Esophagus muscularis mucosa (tissue), 4 donors: Measurements from ENCODE around the gene PSMB7. TPM values are rescaled to one million over a fixed set of nuclear protein-coding genes. Genes with fewer than 3 reads are reported as not detected.

Experiments
- DNase-seq: peaks from one replicate; pipeline ENCODE4 v3.0.0-alpha.2; 2017; ENCODE audit errors: extremely low spot score
- H3K27ac ChIP-seq, 4 donors: fragments of 200-600 bp; sonication (generic); replicated peaks in 1 of 4; 1 replicate in 3 of 4; 2 replicates in 1 of 4; pipeline ENCODE4 v1.5.1; 2016 to 2019; ENCODE audit warnings: mild to moderate bottlenecking in 1 of 4
- H3K27me3 ChIP-seq, 4 donors: fragments of 200-600 bp; sonication (generic); one replicate each; pipeline versions ENCODE4 v1.5.1 to v1.6.0; 2016 to 2019
- H3K36me3 ChIP-seq, 4 donors: fragments of 200-600 bp; sonication (generic); one replicate each; pipeline ENCODE4 v1.5.1; 2016 to 2019
- H3K4me1 ChIP-seq, 4 donors: fragments of 200-600 bp; sonication (generic); one replicate each; pipeline ENCODE4 v1.5.1; 2016 to 2019
- H3K4me3 ChIP-seq, 4 donors: fragments of 200-600 bp; sonication (generic); 1 replicate in 2 of 4; 2 replicates in 2 of 4; pipeline ENCODE4 v1.5.1; 2016 to 2019; ENCODE audit warnings: mild to moderate bottlenecking in 4 of 4, moderate library complexity in 1 of 4
- H3K9me3 ChIP-seq, 4 donors: fragments of 200-600 bp; sonication (generic); 1 replicate in 3 of 4; 2 replicates in 1 of 4; pipeline ENCODE4 v1.5.1; 2016 to 2019
- EP300 ChIP-seq: sonication (generic); formaldehyde crosslinking; IDR thresholded peaks from one replicate; pipeline ENCODE4 v1.6.1; 2017; ENCODE audit warnings: antibody characterized with exemption
- POLR2A ChIP-seq: fragments of 450-650 bp; IDR thresholded peaks from one replicate; pipeline ENCODE4 v1.6.1; 2017; ENCODE audit warnings: antibody characterized with exemption, moderate library complexity, mild to moderate bottlenecking, low read depth
- POLR2AphosphoS5 ChIP-seq, 2 donors: sonication (generic); formaldehyde crosslinking; IDR thresholded peaks; one replicate each; pipeline ENCODE4 v1.6.1; 2017; ENCODE audit warnings: antibody characterized with exemption in 2 of 2
- WGBS: methylation state at CpG from one replicate; pipeline ENCODE4 v1.1.5; 2018; 5-methylcytosine and 5-hydroxymethylcytosine counted together
- intact Hi-C: fragments of 100-400 bp; cut with DNase I; formaldehyde crosslinking; loops from one replicate; pipeline ENCODE4 v1.15.1; 2023
- total RNA-seq, 4 donors: library from RNA; depleted of rRNA; stranded (reverse); fragments of >200 nt; gene quantifications; one replicate each; pipeline versions ENCODE4 v1.1.0 to v1.2.1, GENCODE V29; 2016
- TF ChIP-seq, protein P1 (sequence below), 3 experiments: fragments of 200-600 bp in 2 of 3; fragments of 450-650 bp in 1 of 3; sonication (generic) in 2 of 3; IDR thresholded peaks; one replicate each; pipeline ENCODE4 v1.5.1; 2017 to 2019; ENCODE audit warnings: antibody characterized with exemption in 3 of 3, mild to moderate bottlenecking in 2 of 3, moderate library complexity in 1 of 3

PSMB7 gene
- total RNA-seq, 4 donors from 2014 or later: 105 to 124 (median 113) TPM

DNA sequence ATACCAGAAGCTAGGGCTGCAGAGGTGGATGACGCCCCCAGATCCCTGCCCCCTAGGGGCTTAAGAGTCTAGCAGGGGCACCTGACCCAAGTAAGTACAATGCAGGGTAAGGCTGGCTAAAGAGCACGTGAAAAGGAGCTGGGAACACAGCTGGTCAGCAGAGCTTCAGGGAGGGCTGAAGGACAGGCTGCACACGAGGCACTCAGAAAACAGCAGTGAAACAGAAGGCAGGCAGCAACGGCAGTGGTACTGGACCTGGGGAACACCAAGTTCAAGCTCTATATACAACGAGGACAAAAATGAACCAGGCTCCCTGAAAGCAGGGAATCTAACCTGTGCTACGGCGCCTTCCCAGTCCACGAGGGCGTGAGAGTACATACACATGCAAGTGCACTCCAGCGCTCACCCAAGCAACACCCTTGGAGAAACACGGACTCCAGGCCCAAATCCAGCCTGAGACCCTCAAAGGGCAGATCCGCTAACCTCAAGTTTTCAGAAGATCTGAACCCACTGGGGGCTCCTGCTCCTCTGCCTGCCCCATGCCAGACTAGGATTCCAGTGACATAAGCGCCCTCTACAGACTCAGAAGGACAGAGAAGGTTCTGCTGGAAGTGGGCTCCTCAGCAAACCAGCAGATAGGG is 57.4 kb downstream of the PSMB7 start:
- 87% methylated on average over 12 of the region's 13 CpGs for whole genome bisulfite sequencing
- no peak for DNase-seq
- Histone ChIP-seq H3K4me3 (no peak overlapping the region), H3K36me3 (peaks cover 9 to 39% (median 35%) of the 10 kb centered on the region in 4 donors), H3K27me3 (no peaks in the 10 kb centered on the region), H3K27ac (no peak overlapping the region), H3K4me1 (peaks cover 9 to 38% (median 18%) of the 10 kb centered on the region in 4 donors), H3K9me3 (no peaks in the 10 kb centered on the region)
- TF ChIP-seq POLR2AphosphoS5 (IDR thresholded peaks at IDR 0.05) (no peak), POLR2A (no peak), EP300 (no peak)
- TF ChIP-seq, protein P1, sequence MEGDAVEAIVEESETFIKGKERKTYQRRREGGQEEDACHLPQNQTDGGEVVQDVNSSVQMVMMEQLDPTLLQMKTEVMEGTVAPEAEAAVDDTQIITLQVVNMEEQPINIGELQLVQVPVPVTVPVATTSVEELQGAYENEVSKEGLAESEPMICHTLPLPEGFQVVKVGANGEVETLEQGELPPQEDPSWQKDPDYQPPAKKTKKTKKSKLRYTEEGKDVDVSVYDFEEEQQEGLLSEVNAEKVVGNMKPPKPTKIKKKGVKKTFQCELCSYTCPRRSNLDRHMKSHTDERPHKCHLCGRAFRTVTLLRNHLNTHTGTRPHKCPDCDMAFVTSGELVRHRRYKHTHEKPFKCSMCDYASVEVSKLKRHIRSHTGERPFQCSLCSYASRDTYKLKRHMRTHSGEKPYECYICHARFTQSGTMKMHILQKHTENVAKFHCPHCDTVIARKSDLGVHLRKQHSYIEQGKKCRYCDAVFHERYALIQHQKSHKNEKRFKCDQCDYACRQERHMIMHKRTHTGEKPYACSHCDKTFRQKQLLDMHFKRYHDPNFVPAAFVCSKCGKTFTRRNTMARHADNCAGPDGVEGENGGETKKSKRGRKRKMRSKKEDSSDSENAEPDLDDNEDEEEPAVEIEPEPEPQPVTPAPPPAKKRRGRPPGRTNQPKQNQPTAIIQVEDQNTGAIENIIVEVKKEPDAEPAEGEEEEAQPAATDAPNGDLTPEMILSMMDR (IDR thresholded peaks at IDR 0.05): no peak
- intact Hi-C loops: no loop called here

DNA sequence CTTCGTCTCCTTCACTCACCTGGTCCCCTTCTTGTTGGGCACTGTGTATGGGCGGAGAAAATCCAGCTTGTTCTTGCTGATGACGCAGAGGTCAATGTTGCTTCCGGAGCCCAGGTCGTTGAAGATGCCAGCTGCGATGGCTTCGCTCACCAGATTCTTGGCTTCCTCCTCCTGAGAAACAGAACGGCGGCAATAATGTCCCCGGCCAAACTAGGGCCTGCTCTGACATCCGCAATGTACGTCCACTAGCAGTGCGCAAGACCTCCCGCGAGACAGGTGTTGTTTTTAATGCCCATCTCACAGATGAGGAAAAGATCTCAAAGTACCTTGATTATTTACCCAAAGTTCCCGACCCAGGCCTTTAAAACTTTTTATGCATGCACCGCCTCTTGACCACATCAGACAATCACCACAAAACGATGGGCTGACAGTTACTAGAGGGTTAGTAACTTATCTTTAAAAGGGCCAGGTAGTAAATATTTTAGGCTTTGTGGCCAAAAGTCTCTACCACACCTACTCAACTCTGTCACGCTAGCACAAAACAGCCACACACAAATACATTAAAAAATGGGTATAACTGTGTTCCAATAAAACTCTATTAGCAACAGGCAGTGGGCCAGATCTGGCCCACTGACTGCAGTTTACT is 58.4 kb downstream of the PSMB7 start:
- peaks cover 9 to 38% (median 18%) of the 10 kb centered on the region in 4 donors for H3K4me1 ChIP-seq
- H3K36me3 ChIP-seq: peaks cover 18 to 49% (median 45%) of the 10 kb centered on the region in 4 donors
- no peak for DNase-seq
- H3K27me3 ChIP-seq: no peaks in the 10 kb centered on the region
- no peaks in the 10 kb centered on the region for H3K9me3 ChIP-seq
- TF ChIP-seq EP300: no peak
- TF ChIP-seq, protein P1 (IDR thresholded peaks at IDR 0.05): no peak
- TF ChIP-seq POLR2A: no peak
- TF ChIP-seq POLR2AphosphoS5 (IDR thresholded peaks at IDR 0.05): no peak
- no peak overlapping the region for H3K4me3 ChIP-seq
- 95% methylated on average over 15 of the region's 19 CpGs for WGBS
- intact Hi-C loops: no loop called here
- no peak overlapping the region for H3K27ac ChIP-seq

DNA sequence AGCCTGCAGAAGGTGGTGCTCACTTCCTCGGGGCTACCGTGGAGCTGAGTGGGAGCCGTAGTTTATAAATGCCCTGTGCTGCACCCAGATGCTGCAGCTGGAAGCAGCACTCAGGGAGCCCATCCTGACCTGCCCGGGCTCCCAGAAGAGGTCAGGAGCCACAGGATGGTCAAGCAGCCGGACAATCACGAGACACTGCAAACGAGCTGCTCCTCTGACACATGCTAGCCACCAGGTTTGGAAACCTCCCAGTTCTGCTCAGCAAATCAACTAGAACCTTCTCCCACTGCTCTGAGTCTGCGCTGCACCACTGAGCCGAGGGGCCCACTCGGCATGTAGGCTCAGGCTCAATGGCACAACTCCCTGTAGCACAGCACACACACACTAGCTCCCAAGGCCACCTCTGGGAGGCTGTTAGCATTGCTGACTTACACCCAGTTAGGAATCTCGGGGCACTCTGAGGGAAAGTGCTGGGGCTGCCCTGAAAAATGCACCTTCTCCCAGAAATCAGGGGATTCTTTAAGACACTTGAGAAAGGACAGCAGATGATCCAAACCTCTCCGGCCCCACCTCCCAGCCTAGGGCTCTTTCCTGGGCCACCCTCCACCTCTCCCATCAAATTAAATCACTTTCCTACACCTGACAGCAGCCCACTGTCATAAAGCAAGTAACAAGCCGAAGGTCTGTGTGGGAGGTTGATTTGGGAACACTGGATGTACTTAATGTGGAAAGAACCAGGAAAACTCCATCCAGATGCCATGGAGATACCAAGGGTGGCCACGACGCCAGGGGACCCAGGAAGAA is 59.1 kb downstream of the PSMB7 start:
- Histone ChIP-seq H3K36me3 (peaks cover 23 to 56% (median 52%) of the 10 kb centered on the region in 4 donors), H3K4me1 (peaks cover 9 to 36% (median 16%) of the 10 kb centered on the region in 4 donors), H3K9me3 (no peaks in the 10 kb centered on the region), H3K27me3 (no peaks in the 10 kb centered on the region), H3K27ac (no peak overlapping the region), H3K4me3 (no peak overlapping the region)
- intact Hi-C loops: no loop called here
- no peak for TF ChIP-seq POLR2AphosphoS5 (IDR thresholded peaks at IDR 0.05)
- TF ChIP-seq, protein P1 (IDR thresholded peaks at IDR 0.05): no peak
- TF ChIP-seq POLR2A: no peak
- TF ChIP-seq EP300: no peak
- DNase-seq: no peak
- WGBS: 99% methylated on average over 5 of the region's 15 CpGs

DNA sequence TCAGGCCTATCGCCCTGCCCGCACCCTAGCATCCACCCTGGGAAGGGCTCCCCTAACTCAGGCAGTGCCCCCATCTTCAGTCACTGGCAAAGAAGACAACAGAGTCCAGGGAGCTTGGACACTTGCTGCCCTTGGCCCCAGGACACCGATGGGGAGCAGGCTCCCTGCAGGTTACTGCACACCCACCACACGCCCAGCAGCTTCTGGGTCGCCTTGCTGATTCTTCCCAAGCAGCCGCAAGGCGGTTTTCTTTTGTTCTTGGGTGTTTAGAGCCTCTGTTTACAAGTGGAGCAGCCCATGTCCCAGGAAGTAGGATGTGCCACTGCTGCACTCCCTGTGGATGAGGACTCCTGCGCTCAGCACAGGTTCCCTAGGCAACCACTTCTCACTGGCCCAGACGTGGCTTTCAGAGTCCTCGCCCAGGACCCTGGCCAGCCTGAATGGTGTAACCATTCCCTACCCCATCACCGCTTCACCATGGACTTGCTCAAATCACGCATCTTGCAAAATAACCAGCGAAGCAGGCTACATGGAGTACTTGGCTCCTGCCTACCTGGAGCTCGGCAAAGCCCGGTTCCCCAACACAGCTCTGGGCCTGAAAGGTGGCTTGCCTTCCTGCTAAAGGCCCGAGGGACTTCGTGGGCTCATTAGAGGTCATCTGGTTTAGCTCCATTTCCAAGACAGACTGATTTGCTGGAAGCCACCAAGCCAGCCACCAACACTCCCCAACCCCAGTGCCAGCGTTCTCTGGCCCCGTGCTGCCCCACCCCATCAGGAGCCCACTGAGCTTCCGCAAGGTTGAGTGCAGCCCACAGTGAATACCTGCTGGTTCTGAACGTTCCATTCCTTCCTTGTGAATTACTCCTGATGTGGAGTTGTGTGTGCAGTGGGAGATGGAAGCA is 60.0 kb downstream of the PSMB7 start:
- Histone ChIP-seq H3K4me3 (no peak overlapping the region), H3K27me3 (no peaks in the 10 kb centered on the region), H3K36me3 (peaks cover 31 to 65% (median 61%) of the 10 kb centered on the region in 4 donors), H3K9me3 (no peaks in the 10 kb centered on the region), H3K4me1 (peaks cover 9 to 29% (median 16%) of the 10 kb centered on the region in 4 donors), H3K27ac (no peak overlapping the region)
- intact Hi-C loops: no loop called here
- 99% methylated on average over 15 of the region's 21 CpGs for WGBS
- DNase-seq: no peak
- TF ChIP-seq EP300: no peak
- TF ChIP-seq, protein P1 (IDR thresholded peaks at IDR 0.05): no peak
- TF ChIP-seq POLR2AphosphoS5 (IDR thresholded peaks at IDR 0.05): no peak
- TF ChIP-seq POLR2A: no peak
